ENCODE data around the gene CORO1C. TPM values are rescaled to one million over a fixed set of nuclear protein-coding genes. Genes with fewer than 3 reads are reported as not detected.
"Not testable (repeated sequence)": the region's sequence is repeated elsewhere in the genome, so short reads cannot be mapped to it uniquely, and the experiment has no call there.

Gene CORO1C
- total RNA-seq, 1 donor from 2014 or later: 189 TPM

DNA sequence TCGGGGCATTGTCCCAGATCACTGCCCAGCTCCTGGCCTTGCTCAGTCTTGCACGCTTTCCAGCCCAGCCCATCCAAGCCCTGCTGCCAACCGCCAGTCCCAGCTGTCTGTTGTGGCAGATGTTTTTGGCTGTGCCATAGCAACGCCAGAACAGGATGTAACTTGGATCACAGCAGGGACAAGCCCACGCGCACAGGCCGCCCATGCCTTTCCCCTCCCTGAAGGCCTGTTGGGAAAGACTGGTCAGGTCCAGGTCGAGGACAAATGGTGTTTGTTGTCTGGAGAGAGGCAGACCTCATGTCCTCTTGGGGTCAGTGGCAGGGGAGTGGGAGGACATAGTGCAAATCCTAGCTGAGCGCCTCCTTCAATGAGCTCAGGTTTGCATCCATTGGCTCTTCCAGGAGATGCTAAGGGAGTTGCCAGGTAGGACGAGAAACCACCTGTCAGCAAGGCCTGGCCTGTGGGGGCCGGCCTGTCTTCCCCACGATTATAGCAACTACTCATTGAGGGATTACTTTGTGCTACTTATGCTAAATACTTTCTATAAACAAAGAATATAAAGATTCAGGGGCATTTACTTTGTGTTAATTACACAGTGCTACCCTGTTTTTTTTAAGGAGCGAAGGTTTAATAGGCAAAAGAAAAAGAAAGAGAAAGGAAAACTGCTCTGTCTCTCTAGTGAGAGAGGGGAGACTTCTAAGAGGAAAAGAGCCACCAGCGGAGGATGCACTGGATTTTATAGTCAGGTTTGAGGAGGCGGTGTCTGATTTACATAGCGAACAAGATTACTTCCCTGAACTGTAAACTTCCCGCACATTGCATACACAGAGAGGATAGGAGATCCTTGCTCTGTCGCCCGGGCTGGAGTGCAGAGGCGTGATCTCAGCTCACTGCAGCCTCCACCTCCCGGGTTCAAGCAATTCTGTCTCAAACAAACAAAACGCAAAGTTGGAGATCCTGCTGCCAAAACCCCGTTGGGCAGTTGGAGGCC is 42.8 kb upstream of the CORO1C start:
- DNase-seq (ENCODE audit: extremely low spot score in 2 of 2): peak in 1 of 2 donors; percentile 93
- H3K4me1 ChIP-seq: peaks cover 21% of the 10 kb centered on the region

DNA sequence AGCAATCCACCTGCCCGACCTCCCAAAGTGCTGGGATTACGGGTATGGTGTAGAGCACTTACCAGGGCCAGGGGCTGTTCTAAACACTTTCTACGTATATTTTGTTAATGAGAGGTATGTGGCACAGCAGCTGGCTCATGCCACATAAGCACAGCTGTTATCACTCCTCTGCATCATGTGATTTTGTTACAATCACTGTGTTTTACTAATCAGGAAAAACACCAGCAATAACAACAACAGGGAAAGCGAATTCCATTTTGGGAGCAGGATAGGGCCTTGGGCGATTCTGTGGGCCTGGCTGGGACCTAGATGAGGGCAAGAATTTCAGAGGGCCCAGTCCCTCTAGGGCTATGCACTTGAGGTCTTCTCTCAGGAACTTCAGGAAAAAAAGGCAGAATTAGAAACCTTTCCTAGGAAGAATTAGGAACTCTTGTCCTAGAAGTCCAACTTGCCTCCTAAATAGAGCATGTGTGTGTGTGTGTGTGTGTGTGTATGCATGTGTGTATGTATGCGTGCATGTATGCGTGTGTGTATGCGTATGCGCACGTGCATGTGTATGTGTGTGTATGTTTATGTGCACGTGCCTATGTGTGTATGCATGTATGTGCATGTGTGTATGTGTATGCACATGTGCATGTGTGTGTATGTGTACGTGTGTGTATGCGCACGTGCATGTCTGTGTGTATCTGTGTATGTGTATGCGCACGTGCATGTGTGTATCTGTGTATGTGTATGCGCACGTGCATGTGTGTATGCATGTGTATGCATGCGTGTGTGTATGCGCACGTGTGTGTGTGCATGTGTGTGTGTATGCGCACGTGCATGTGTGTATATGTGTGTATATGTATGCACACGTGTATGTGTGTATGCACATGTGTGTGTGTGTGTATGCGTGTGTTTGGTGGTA is 41.8 kb upstream of the CORO1C start:
- Histone ChIP-seq H3K27ac (no peak overlapping the region), H3K36me3 (no peaks in the 10 kb centered on the region), H3K9me3 (no peaks in the 10 kb centered on the region), H3K4me1 (peaks cover 27% of the 10 kb centered on the region), H3K27me3 (no peaks in the 10 kb centered on the region), H3K4me3 (no peak overlapping the region)
- TF ChIP-seq POLR2A (IDR thresholded peaks at IDR 0.05): no peak
- no peak for TF ChIP-seq POLR2AphosphoS5 (IDR thresholded peaks at IDR 0.05; ENCODE audit: insufficient read depth in 1 of 2, low read depth in 1 of 2)
- TF ChIP-seq, protein P1, sequence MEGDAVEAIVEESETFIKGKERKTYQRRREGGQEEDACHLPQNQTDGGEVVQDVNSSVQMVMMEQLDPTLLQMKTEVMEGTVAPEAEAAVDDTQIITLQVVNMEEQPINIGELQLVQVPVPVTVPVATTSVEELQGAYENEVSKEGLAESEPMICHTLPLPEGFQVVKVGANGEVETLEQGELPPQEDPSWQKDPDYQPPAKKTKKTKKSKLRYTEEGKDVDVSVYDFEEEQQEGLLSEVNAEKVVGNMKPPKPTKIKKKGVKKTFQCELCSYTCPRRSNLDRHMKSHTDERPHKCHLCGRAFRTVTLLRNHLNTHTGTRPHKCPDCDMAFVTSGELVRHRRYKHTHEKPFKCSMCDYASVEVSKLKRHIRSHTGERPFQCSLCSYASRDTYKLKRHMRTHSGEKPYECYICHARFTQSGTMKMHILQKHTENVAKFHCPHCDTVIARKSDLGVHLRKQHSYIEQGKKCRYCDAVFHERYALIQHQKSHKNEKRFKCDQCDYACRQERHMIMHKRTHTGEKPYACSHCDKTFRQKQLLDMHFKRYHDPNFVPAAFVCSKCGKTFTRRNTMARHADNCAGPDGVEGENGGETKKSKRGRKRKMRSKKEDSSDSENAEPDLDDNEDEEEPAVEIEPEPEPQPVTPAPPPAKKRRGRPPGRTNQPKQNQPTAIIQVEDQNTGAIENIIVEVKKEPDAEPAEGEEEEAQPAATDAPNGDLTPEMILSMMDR (IDR thresholded peaks at IDR 0.05): no peak
- intact Hi-C loops (cut with DNase I): no loop called here
- DNase-seq (ENCODE audit: extremely low spot score in 2 of 2): no peak

More for the DNA sequence above, 42.8 kb upstream of the CORO1C start:
- H3K4me3 ChIP-seq: no peak overlapping the region
- no peaks in the 10 kb centered on the region for H3K9me3 ChIP-seq
- TF ChIP-seq POLR2AphosphoS5 (IDR thresholded peaks at IDR 0.05; ENCODE audit: insufficient read depth in 1 of 2, low read depth in 1 of 2) (peak; percentile 78 to 86), POLR2A (IDR thresholded peaks at IDR 0.05) (no peak)
- TF ChIP-seq, protein P1 (IDR thresholded peaks at IDR 0.05): no peak
- no peaks in the 10 kb centered on the region for H3K36me3 ChIP-seq
- no peaks in the 10 kb centered on the region for H3K27me3 ChIP-seq
- intact Hi-C loops (cut with DNase I): no loop called here
- peak overlapping the region; percentile 45 for H3K27ac ChIP-seq

DNA sequence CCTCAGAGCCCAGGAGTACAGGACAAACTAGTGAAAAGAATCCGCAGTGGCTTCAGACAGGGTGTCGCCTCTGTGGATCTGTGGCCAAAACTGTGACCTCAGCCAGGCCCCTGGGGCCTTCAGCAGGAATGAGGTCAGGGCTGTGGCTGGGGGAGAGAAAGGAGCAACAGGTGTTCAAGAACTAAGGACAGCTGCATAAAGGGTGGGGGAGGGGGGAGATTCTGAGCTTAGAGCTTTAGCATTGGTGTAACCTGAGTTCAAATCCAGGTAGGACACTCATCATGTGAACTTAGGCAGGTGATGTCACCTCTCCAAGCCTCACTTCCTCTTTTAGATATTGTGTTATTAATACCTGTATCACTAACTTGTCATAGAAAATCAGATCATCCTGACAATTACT is 40.9 kb upstream of the CORO1C start:
- DNase-seq (ENCODE audit: extremely low spot score in 2 of 2): no peak
- TF ChIP-seq, protein P1 (IDR thresholded peaks at IDR 0.05): no peak
- no peak for TF ChIP-seq POLR2A (IDR thresholded peaks at IDR 0.05)
- no peak for TF ChIP-seq POLR2AphosphoS5 (IDR thresholded peaks at IDR 0.05; ENCODE audit: insufficient read depth in 1 of 2, low read depth in 1 of 2)
- H3K4me3 ChIP-seq: no peak overlapping the region
- H3K27me3 ChIP-seq: no peaks in the 10 kb centered on the region
- H3K36me3 ChIP-seq: no peaks in the 10 kb centered on the region
- H3K9me3 ChIP-seq: no peaks in the 10 kb centered on the region
- no peak overlapping the region for H3K27ac ChIP-seq
- intact Hi-C loops (cut with DNase I): no loop called here
- peaks cover 27% of the 10 kb centered on the region for H3K4me1 ChIP-seq

DNA sequence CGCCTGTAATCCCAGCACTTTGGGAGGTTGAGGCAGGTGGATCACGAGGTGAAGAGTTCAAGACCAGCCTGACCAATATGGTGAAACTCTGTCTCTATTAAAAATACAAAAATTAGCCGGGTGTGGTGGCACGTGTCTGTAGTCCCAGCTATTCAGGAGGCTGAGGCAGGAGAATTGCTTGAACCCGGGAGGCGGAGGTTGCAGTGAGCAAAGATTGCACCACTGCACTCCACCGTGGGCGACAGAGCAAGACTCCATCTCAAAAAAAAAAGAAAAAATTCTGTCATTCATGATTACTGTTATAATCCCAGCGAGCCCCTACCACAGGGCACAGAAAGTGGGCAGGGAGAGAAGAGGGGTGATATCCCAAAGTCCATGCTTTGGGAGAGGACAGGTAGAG is 40.5 kb upstream of the CORO1C start:
- intact Hi-C loops (cut with DNase I); H3K4me3 ChIP-seq; H3K36me3 ChIP-seq; H3K9me3 ChIP-seq; H3K27ac ChIP-seq; H3K27me3 ChIP-seq; DNase-seq (ENCODE audit: extremely low spot score in 2 of 2): not testable (repeated sequence)
- H3K4me1 ChIP-seq: peaks cover 27% of the 10 kb centered on the region

DNA sequence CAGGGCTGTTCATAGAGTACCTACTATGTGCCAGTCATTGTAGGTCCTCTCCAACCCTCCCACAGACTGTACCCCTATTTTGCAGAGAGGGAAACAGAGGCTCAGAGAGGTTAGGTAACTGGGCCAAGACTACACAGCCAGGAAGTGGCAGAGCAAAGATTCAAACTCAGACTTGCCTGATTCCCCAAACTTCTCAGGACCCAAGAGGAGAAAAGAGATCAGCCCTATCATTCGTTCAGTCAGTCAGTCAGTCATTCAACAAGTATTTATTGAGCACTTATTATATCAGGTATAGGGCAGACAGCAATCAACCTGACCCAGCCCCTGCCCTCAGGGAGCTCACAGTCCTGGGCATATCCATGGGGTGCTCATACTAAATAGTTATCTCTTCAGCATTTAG is 39.6 kb upstream of the CORO1C start:
- Histone ChIP-seq H3K4me3 (no peak overlapping the region), H3K9me3 (no peaks in the 10 kb centered on the region), H3K36me3 (no peaks in the 10 kb centered on the region), H3K4me1 (peaks cover 27% of the 10 kb centered on the region), H3K27me3 (no peaks in the 10 kb centered on the region), H3K27ac (no peak overlapping the region)
- TF ChIP-seq, protein P1 (IDR thresholded peaks at IDR 0.05): no peak
- TF ChIP-seq POLR2AphosphoS5 (IDR thresholded peaks at IDR 0.05; ENCODE audit: insufficient read depth in 1 of 2, low read depth in 1 of 2): no peak
- no peak for TF ChIP-seq POLR2A (IDR thresholded peaks at IDR 0.05)
- intact Hi-C loops (cut with DNase I): no loop called here
- DNase-seq (ENCODE audit: extremely low spot score in 2 of 2): no peak
